ENCODE data around the gene SDHAF4. TPM values are rescaled to one million over a fixed set of nuclear protein-coding genes. Genes with fewer than 3 reads are reported as not detected.

The SDHAF4 gene
- total and polyA plus RNA-seq, 5 donors from 2014 or later: 7.0 to 8.1 (median 7.3) TPM

Other genes starting within 250 kb of the SDHAF4 start
- gene FAM135A, start 153.4 kb upstream of the SDHAF4 start, total RNA-seq: 10.1 TPM
- gene FAM135A, start 153.4 kb upstream of the SDHAF4 start, polyA plus RNA-seq: 1 to 10 TPM; 3.1 to 5.3 (median 3.5) TPM
- 35.2 TPM for gene SMAP1, start 101.0 kb downstream of the SDHAF4 start, total RNA-seq
- gene SMAP1, start 101.0 kb downstream of the SDHAF4 start, polyA plus RNA-seq: 10 to 100 TPM; 17.5 to 28.5 (median 23.9) TPM

All from CD4-positive, CD25-positive, alpha-beta regulatory T cell (primary cell).